CD4-positive, alpha-beta T cell treated with Interleukin-17A for 1 hour (primary cell): ENCODE data around the gene ZNF385A.

Experiments used
- DNase-seq: peaks from one replicate; pipeline ENCODE4 v3.0.0-alpha.2; 2020

ZNF385A gene

GRCh38 chr12:54390668-54391551, 6.4 kb upstream of the ZNF385A start:
- peak; percentile 75 for DNase-seq

DNA sequence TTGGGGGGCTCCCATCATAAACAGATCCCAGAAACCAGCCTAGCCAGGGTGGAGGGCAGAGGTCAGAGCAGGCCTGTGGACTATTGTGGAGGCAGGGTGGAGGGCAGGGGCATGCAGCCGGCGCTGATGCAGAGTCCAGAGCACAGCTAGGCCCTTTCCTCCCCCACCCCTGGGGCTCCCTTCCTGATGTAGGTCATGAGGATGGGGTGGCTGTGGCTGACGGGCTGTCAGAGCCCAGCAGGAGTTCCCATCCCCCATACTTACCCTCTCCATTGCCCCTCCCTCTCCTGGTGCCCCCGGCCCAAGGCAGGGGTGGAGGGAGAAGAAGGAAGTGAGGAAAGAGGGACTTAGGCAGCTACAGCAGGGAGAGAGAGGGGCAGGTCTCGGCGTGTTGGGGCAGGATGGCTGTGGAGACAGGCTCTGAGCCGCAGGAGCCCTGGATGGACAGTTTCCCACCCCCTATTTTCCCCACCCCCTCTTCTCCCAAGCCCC, 5.7 kb upstream of the ZNF385A start:
- no peak for DNase-seq

- DNase-seq = no peak
These were observed 5.2 kb upstream of the ZNF385A start for GRCh38 chr12:54389607-54390175.

GRCh38 chr12:54389134-54389508, 4.6 kb upstream of the ZNF385A start:
- no peak for DNase-seq

GRCh38 chr12:54388237-54389133, 4.0 kb upstream of the ZNF385A start:
- DNase-seq = no peak

GRCh38 chr12:54387114-54387467, 2.6 kb upstream of the ZNF385A start:
- DNase-seq = no peak

- DNase-seq = no peak
These were observed 2.0 kb upstream of the ZNF385A start for GRCh38 chr12:54386403-54387113.

DNA sequence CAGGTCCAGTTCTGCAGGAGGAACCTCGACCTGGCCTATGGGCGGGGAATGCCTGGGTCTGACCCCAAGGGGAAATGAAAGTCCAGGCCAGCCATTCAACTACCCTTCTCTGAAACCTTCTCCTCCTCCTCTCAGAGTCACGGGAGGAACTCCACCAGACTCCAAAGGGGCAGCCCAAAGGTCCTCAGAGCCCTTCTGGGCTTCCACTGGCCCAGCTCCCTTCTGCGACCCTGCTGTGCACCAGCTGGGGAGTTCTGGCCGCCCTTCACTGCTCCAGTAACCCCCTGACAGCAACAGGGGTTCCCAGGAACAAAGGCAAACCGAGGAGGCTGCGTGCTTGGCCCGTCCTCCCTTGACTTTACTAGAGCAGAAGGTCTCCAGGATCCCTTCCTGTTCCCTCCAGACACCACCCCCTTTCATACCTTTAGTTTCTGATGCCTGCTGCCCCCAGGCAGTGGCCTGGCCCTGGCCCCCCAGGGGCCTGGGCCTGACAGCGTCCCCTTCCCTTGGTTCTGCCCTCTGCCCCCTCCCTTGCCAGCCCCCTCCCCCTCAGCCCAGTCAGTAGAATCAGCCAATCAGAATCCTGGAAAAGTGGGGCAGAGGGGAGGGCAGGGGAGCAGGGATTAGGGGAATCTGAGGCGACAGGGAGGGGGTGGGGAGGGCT, 850 bp upstream of the ZNF385A start:
- DNase-seq = no peak

- DNase-seq = peak; percentile 34
These were observed 1.4 kb downstream of the ZNF385A start for GRCh38 chr12:54383041-54383609.

- no peak for DNase-seq
These were observed 3.4 kb downstream of the ZNF385A start for GRCh38 chr12:54381136-54381535.

- DNase-seq = peak; percentile 88
These were observed 4.9 kb downstream of the ZNF385A start for GRCh38 chr12:54379398-54380201.

DNA sequence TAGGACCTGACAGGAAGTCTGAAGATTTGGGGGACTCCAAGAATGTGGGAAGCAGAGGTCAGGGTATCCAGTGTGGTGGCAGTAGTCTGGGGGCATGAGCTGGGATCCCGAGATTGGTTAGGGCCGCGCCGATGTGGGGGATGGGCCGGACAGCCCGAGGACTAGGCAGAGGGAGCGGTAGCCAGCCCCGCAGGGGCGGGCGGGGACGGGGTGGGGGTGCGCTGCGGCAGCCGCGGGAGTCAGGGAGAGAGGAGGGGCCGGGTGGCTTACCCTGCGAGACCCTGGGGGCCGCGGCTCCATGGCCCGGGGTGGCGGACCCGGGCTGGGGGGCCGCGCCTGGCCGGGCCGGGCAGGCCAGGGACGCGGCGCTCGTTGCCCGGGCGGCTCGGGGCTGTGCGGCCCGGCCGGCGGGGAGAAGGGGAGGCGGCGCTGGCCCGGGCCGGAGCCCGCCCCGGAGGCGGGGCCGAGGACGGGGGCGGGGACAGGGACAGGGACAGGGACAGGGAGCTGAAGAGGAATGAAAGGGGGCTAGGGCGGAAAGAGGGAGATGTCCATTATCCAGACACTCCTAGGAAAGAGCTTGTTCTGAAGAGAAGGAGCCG, 5.6 kb downstream of the ZNF385A start:
- DNase-seq = no peak

- no peak for DNase-seq
These were observed 6.6 kb downstream of the ZNF385A start for GRCh38 chr12:54377797-54378515.

DNA sequence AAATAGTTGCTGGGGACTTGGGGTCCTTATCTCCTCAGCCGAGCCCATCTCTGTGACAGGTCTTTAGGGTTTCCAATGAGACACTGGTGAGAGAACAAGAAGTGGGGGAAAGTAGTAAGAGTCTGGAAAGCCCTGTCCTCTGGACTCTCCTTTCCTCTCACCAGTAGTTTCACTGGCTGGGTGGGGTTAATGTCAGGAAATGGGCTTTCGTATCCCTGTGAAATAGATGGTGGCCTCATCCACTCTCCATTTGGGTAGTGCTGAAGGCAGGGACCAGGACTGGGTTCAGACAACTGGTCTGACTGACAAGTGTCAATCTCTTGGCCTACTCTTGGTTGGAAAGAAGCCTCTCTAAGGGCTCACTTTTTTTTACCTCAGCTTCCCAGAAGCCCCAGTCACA, 7.5 kb downstream of the ZNF385A start:
- no peak for DNase-seq

DNA sequence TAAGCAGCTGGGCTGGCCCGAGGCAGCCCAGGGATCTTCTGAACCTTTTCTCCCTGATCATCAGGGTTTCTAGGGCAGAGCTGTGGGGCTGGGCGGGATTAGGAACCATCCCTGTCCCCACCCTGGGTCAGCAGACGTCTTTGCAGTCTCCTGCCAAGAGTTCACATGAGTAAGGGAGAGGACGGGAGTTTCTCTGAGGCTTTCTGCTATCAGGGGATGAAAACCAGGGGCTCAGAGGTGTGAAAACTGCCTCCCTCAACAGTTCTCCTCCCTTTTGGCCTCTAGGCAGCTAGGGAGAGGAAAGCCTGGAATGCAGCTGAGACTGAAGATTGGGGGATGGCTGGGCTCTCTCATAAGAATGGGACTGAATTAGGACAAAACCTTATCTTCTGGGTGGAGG, 7.9 kb downstream of the ZNF385A start:
- no peak for DNase-seq

- DNase-seq = no peak
These were observed 9.3 kb downstream of the ZNF385A start for GRCh38 chr12:54375259-54375579.

DNA sequence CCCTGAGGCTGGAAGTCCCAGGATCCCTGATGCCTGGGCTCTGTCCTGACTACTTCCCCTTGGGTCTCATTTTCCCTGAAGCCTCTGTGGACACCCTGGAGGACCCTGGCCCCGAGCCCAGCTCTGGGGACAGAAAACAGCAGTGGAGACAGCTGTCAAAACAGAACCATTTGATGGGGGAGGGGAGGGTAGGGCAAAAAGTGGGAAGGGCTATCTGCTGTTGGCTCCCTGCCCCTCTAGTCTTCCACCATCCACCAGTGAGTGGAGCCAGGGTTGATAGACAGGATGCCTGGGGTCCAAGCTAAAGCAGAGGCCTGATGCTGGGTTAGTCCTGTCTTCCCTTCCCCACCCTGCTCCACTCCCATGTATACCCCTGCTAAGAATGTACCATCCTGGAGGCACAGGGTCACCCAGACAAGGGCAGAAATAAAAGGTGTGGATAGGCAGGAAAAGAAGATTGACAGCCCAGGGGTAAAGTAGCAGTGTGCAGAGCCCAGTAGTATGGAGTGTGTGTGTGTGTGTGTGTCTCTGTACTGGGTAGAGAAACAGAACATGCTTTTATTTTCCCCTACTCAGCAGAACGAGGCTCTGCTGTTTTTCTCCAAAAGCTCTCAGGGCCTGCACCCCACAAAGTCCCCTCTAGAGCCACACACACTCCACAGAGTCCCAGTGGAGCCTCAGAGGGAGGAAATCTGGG, 9.8 kb downstream of the ZNF385A start:
- no peak for DNase-seq

DNA sequence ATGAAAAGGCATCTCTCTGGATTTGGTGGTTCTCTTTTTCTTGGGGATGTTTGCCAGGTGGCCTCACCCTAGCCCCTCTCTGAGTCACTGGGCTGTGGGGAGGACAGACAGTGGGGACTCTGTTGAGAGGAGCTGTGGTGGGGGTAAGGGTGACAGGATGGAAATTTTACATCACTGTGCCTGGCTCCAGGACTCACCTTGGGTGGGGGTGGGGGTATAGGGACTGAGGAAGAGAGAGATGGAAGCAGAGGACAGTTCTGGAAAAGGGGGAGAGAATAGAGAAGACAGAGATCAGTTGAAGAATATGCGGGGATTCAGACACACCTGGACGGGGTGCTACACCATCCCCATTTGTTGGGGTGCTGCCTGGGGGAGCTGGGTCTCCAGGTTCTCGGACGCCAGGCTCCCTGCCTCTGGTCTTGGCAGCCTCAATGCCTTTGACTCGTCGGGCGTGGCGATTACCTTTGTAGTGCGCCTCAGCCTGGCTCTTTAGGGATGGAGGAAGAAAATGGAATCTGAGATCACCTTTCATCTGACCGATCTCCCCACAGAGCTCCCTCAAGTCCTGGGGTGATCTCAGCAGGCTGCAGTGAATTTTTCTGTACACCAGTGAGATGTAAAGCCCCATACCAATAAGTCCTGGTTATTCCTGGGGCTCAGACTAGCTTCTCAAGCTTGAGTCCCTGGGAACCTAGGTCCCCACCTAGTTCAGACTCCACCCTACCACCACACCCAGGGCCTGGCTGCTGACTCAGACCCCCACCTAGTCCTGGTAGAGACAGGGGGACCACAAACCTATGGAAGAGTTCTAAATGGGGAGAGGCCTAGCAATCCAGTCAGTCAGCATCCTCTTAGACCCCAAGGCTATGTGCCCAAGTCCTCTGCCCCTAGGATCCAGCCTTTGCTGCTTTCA, 10.6 kb downstream of the ZNF385A start:
- DNase-seq = no peak
